Mesenchymal stem cell (in vitro differentiated cells and primary cell): ENCODE data around the gene ZNF492.

Experiments
- DNase-seq: peaks from one replicate; pipeline ENCODE4 v3.0.0-alpha.2; 2013
- H2AFZ ChIP-seq: one replicate; pipeline ENCODE4 v1.6.1; 2013; ENCODE audit warnings: low read depth, mild to moderate bottlenecking, control low read depth, inconsistent platforms, low read length, moderate library complexity
- H2AK5ac ChIP-seq: 2 replicates; pipeline ENCODE4 v1.6.1; 2013; ENCODE audit warnings: low read length, moderate library complexity, mild to moderate bottlenecking, inconsistent platforms; ENCODE audit not compliant: severe bottlenecking
- H2BK120ac ChIP-seq: one replicate; pipeline ENCODE4 v1.6.1; 2013; ENCODE audit warnings: low read depth, mild to moderate bottlenecking, inconsistent platforms, low read length, moderate library complexity
- H2BK12ac ChIP-seq, 2 experiments: one replicate each; pipeline ENCODE4 v1.6.1; 2013; ENCODE audit warnings: inconsistent platforms in 2 of 2, low read length in 2 of 2, mild to moderate bottlenecking in 2 of 2, moderate library complexity in 2 of 2, control low read depth in 1 of 2
- H2BK15ac ChIP-seq: one replicate; pipeline ENCODE4 v1.6.1; 2013; ENCODE audit warnings: mild to moderate bottlenecking, low read depth, inconsistent platforms; ENCODE audit not compliant: poor library complexity, severe bottlenecking
- H2BK5ac ChIP-seq: 2 replicates; pipeline ENCODE4 v1.6.1; 2013; ENCODE audit warnings: low read depth, mild to moderate bottlenecking, low read length, control low read depth, inconsistent platforms; ENCODE audit not compliant: poor library complexity, severe bottlenecking
- H3K14ac ChIP-seq, 2 experiments: one replicate each; pipeline ENCODE4 v1.6.1; 2013; ENCODE audit warnings: inconsistent platforms in 2 of 2, low read length in 2 of 2, control low read depth in 1 of 2, mild to moderate bottlenecking in 1 of 2, moderate library complexity in 1 of 2
- H3K18ac ChIP-seq, 2 experiments: one replicate each; pipeline ENCODE4 v1.6.1; 2013; ENCODE audit warnings: inconsistent platforms in 2 of 2, low read length in 2 of 2, control low read depth in 1 of 2, low read depth in 1 of 2, mild to moderate bottlenecking in 1 of 2
- H3K23ac ChIP-seq, 2 experiments: one replicate each; pipeline ENCODE4 v1.6.1; 2013; ENCODE audit warnings: inconsistent platforms in 2 of 2, low read length in 2 of 2, mild to moderate bottlenecking in 2 of 2, moderate library complexity in 2 of 2, control low read depth in 1 of 2
- H3K27ac ChIP-seq: 2 replicates; pipeline ENCODE4 v1.5.1; 2013; ENCODE audit warnings: mild to moderate bottlenecking, moderate library complexity, low read length, control low read depth, inconsistent platforms; ENCODE audit not compliant: poor library complexity, severe bottlenecking
- H3K27me3 ChIP-seq, 2 experiments: 2 replicates each; pipeline versions ENCODE4 v1.6.1 to v1.7.0; 2013; ENCODE audit warnings: low read length in 2 of 2, mild to moderate bottlenecking in 2 of 2, moderate library complexity in 2 of 2, control low read depth in 1 of 2, inconsistent platforms in 1 of 2; ENCODE audit not compliant: control insufficient read depth in 1 of 2, insufficient read depth in 1 of 2
- H3K36me3 ChIP-seq, 2 experiments: 2 replicates each; pipeline versions ENCODE4 v1.6.1 to v1.7.0; 2013; ENCODE audit warnings: low read length in 2 of 2, control low read depth in 1 of 2, inconsistent platforms in 1 of 2, low read depth in 1 of 2, mild to moderate bottlenecking in 1 of 2; ENCODE audit not compliant: insufficient read depth in 2 of 2, control insufficient read depth in 1 of 2
- H3K4ac ChIP-seq, 2 experiments: one replicate each; pipeline ENCODE4 v1.6.1; 2013; ENCODE audit warnings: inconsistent platforms in 2 of 2, low read length in 2 of 2, mild to moderate bottlenecking in 2 of 2, moderate library complexity in 2 of 2, control low read depth in 1 of 2, low read depth in 1 of 2
- H3K4me1 ChIP-seq: 2 replicates; pipeline ENCODE4 v1.6.1; 2013; ENCODE audit warnings: low read depth, low read length, control low read depth; ENCODE audit not compliant: control insufficient read depth, insufficient read depth
- H3K4me2 ChIP-seq: 2 replicates; pipeline ENCODE4 v1.6.1; 2013; ENCODE audit warnings: low read length, mild to moderate bottlenecking, inconsistent platforms; ENCODE audit not compliant: poor library complexity, severe bottlenecking
- H3K4me3 ChIP-seq, 2 experiments: 2 replicates each; pipeline versions ENCODE4 v1.5.1 to v1.7.0; 2013; ENCODE audit warnings: low read length in 2 of 2, mild to moderate bottlenecking in 2 of 2, control low read depth in 1 of 2, low read depth in 1 of 2; ENCODE audit not compliant: insufficient read depth in 1 of 2
- H3K79me1 ChIP-seq: replicated peaks from 2 replicates; pipeline ENCODE4 v1.6.1; 2013; ENCODE audit warnings: mild to moderate bottlenecking, control low read depth, low read length, inconsistent platforms; ENCODE audit not compliant: poor library complexity, severe bottlenecking
- H3K9ac ChIP-seq: 2 replicates; pipeline ENCODE4 v1.7.0; 2013; ENCODE audit warnings: mild to moderate bottlenecking, low read length, moderate library complexity
- H3K9me3 ChIP-seq: 2 replicates; pipeline ENCODE4 v1.7.0; 2013; ENCODE audit warnings: mild to moderate bottlenecking, low read length; ENCODE audit not compliant: control insufficient read depth
- H4K8ac ChIP-seq: one replicate; pipeline ENCODE4 v1.6.1; 2013; ENCODE audit warnings: inconsistent platforms, mild to moderate bottlenecking, low read length, moderate library complexity
- H4K91ac ChIP-seq: one replicate; pipeline ENCODE4 v1.6.1; 2013; ENCODE audit warnings: mild to moderate bottlenecking, low read length, inconsistent platforms
- WGBS: methylation state at CpG from one replicate; pipeline ENCODE4 v1.1.7; 2013; ENCODE audit warnings: mixed read lengths; 5-methylcytosine and 5-hydroxymethylcytosine counted together

The ZNF492 gene

GRCh38 chr19:22622020-22622419 is 12.1 kb upstream of the ZNF492 start:
- no peak overlapping the region for H3K23ac ChIP-seq

GRCh38 chr19:22622901-22623840 is 11.0 kb upstream of the ZNF492 start:
- Histone ChIP-seq H2BK12ac (no peak overlapping the region), H3K4ac (no peak overlapping the region), H3K79me1 (no peaks in the 10 kb centered on the region), H3K9me3 (peaks cover 16% of the 10 kb centered on the region), H2BK15ac (no peak overlapping the region), H3K36me3 (no peaks in the 10 kb centered on the region), H3K4me2 (no peak overlapping the region), H2BK120ac (no peak overlapping the region), H2BK5ac (no peak overlapping the region), H3K9ac (no peak overlapping the region), H3K4me1 (no peaks in the 10 kb centered on the region), H3K14ac (no peak overlapping the region), H3K18ac (no peak overlapping the region), H3K4me3 (no peak overlapping the region), H3K23ac (no peak overlapping the region), H3K27me3 (no peaks in the 10 kb centered on the region), H4K8ac (no peak overlapping the region), H3K27ac (no peak overlapping the region), H2AK5ac (no peak overlapping the region), H4K91ac (no peak overlapping the region), H2AFZ (no peak overlapping the region)
- DNase-seq, result no peak
- 92% methylated on average over 59 of the region's 71 CpGs for WGBS

More at GRCh38 chr19:22622020-22622419, 12.1 kb upstream of the ZNF492 start:
- no peak overlapping the region for H3K4me3 ChIP-seq
- H2BK15ac ChIP-seq, result no peak overlapping the region
- no peak overlapping the region for H3K27ac ChIP-seq
- H3K27me3 ChIP-seq, result no peaks in the 10 kb centered on the region
- no peak overlapping the region for H3K4ac ChIP-seq
- no peak for DNase-seq
- H3K9me3 ChIP-seq, result peaks cover 18% of the 10 kb centered on the region
- no peak overlapping the region for H2BK5ac ChIP-seq
- WGBS, result 26% methylated on average over 1 of the region's 1 CpG
- H3K9ac ChIP-seq, result no peak overlapping the region
- H3K4me1 ChIP-seq, result no peaks in the 10 kb centered on the region
- no peak overlapping the region for H4K8ac ChIP-seq
- no peak overlapping the region for H2AK5ac ChIP-seq
- no peak overlapping the region for H4K91ac ChIP-seq
- no peak overlapping the region for H2BK12ac ChIP-seq
- no peak overlapping the region for H3K4me2 ChIP-seq
- no peaks in the 10 kb centered on the region for H3K79me1 ChIP-seq
- no peaks in the 10 kb centered on the region for H3K36me3 ChIP-seq
- H3K18ac ChIP-seq, result no peak overlapping the region
- no peak overlapping the region for H2AFZ ChIP-seq
- H3K14ac ChIP-seq, result no peak overlapping the region
- no peak overlapping the region for H2BK120ac ChIP-seq

- H3K4me1 ChIP-seq, result no peaks in the 10 kb centered on the region
- H3K14ac ChIP-seq, result no peak overlapping the region
- H2AFZ ChIP-seq, result no peak overlapping the region
- no peak overlapping the region for H3K4me3 ChIP-seq
- H3K9ac ChIP-seq, result no peak overlapping the region
- H3K9me3 ChIP-seq, result peaks cover 22% of the 10 kb centered on the region
- WGBS, result 90% methylated on average over 14 of the region's 16 CpGs
- no peak overlapping the region for H3K23ac ChIP-seq
- no peak overlapping the region for H2AK5ac ChIP-seq
- H4K8ac ChIP-seq, result no peak overlapping the region
- no peaks in the 10 kb centered on the region for H3K27me3 ChIP-seq
- H3K18ac ChIP-seq, result no peak overlapping the region
- H3K4me2 ChIP-seq, result no peak overlapping the region
- H3K4ac ChIP-seq, result no peak overlapping the region
- no peaks in the 10 kb centered on the region for H3K36me3 ChIP-seq
- no peak overlapping the region for H2BK15ac ChIP-seq
- no peak overlapping the region for H4K91ac ChIP-seq
- DNase-seq, result no peak
- no peaks in the 10 kb centered on the region for H3K79me1 ChIP-seq
- no peak overlapping the region for H2BK12ac ChIP-seq
- H2BK5ac ChIP-seq, result no peak overlapping the region
- H2BK120ac ChIP-seq, result no peak overlapping the region
- no peak overlapping the region for H3K27ac ChIP-seq
Observed at GRCh38 chr19:22623841-22624221, 10.3 kb upstream of the ZNF492 start.

GRCh38 chr19:22625266-22626035 is 8.7 kb upstream of the ZNF492 start:
- no peak overlapping the region for H2BK15ac ChIP-seq
- H3K23ac ChIP-seq, result no peak overlapping the region
- no peak overlapping the region for H2AK5ac ChIP-seq
- H3K18ac ChIP-seq, result no peak overlapping the region
- no peak overlapping the region for H4K91ac ChIP-seq
- no peaks in the 10 kb centered on the region for H3K36me3 ChIP-seq
- no peaks in the 10 kb centered on the region for H3K27me3 ChIP-seq
- H2AFZ ChIP-seq, result no peak overlapping the region
- 81% methylated on average over 7 of the region's 8 CpGs for WGBS
- H3K79me1 ChIP-seq, result no peaks in the 10 kb centered on the region
- H3K9ac ChIP-seq, result no peak overlapping the region
- H2BK12ac ChIP-seq, result no peak overlapping the region
- no peaks in the 10 kb centered on the region for H3K4me1 ChIP-seq
- no peak overlapping the region for H2BK120ac ChIP-seq
- H3K9me3 ChIP-seq, result peaks cover 27% of the 10 kb centered on the region
- DNase-seq, result no peak
- no peak overlapping the region for H3K4me3 ChIP-seq
- H4K8ac ChIP-seq, result no peak overlapping the region
- H3K4me2 ChIP-seq, result no peak overlapping the region
- no peak overlapping the region for H3K27ac ChIP-seq
- H3K14ac ChIP-seq, result no peak overlapping the region
- H3K4ac ChIP-seq, result no peak overlapping the region
- no peak overlapping the region for H2BK5ac ChIP-seq
